AG09309 (cell line): ENCODE results near the gene VIM.

Source experiments
- DNase-seq: peaks from one replicate; pipeline ENCODE4 v3.0.0-alpha.2; 2010; ENCODE audit warnings: low read depth
- H3K4me3 ChIP-seq: 2 replicates; pipeline ENCODE4 v1.5.1; 2011; ENCODE audit warnings: mild to moderate bottlenecking, low read depth, low read length, moderate library complexity; ENCODE audit not compliant: control insufficient read depth
- CTCF ChIP-seq: IDR thresholded peaks from 2 replicates; pipeline ENCODE4 v1.5.1; 2011; ENCODE audit warnings: mild to moderate bottlenecking, low read depth, low read length, inconsistent platforms; ENCODE audit not compliant: insufficient read depth, control insufficient read depth; ENCODE audit errors: missing control alignments

Gene VIM

GRCh38 chr10:17229016-17229716, 1.1 kb downstream of the VIM start:
- DNase-seq, result no peak
- H3K4me3 ChIP-seq, result peak overlapping the region; percentile 90
- no peak for TF ChIP-seq CTCF

- H3K4me3 ChIP-seq, result peak overlapping the region; percentile 90
- DNase-seq, result no peak
- no peak for TF ChIP-seq CTCF
Observed at GRCh38 chr10:17229717-17229966, 1.6 kb downstream of the VIM start.

GRCh38 chr10:17229967-17230682, 2.1 kb downstream of the VIM start:
- peak overlapping the region; percentile 90 for H3K4me3 ChIP-seq
- no peak for DNase-seq
- no peak for TF ChIP-seq CTCF

GRCh38 chr10:17231788-17232187, 3.7 kb downstream of the VIM start:
- H3K4me3 ChIP-seq, result peak overlapping the region; percentile 90
- no peak for DNase-seq
- no peak for TF ChIP-seq CTCF

- peak overlapping the region; percentile 90 for H3K4me3 ChIP-seq
- no peak for TF ChIP-seq CTCF
- no peak for DNase-seq
Observed at GRCh38 chr10:17232276-17232960, 4.4 kb downstream of the VIM start.

- DNase-seq, result no peak
- H3K4me3 ChIP-seq, result peak overlapping the region; percentile 90
- no peak for TF ChIP-seq CTCF
Observed at GRCh38 chr10:17233286-17233991, 5.4 kb downstream of the VIM start.
